Prostate gland (tissue), 2 donors: ENCODE data around the gene PHETA1. TPM values are rescaled to one million over a fixed set of nuclear protein-coding genes. Genes with fewer than 3 reads are reported as not detected.
A peak's percentile ranks its signal among the peaks of the same experiment; 100 is the strongest.

Source experiments
- DNase-seq: peaks from one replicate; pipeline ENCODE4 v3.0.0-alpha.2; 2019; ENCODE audit warnings: low spot score
- H3K27ac ChIP-seq, 2 donors: fragments of 200-600 bp; sonication (generic); 2 replicates each; pipeline ENCODE4 v1.5.1; 2017 to 2019
- H3K27me3 ChIP-seq: fragments of 200-600 bp; sonication (generic); replicated peaks from 2 replicates; pipeline ENCODE4 v1.5.1; 2019; ENCODE audit not compliant: insufficient read depth
- H3K36me3 ChIP-seq, 2 donors: fragments of 200-600 bp; sonication (generic); 1 replicate in 1 of 2; 2 replicates in 1 of 2; pipeline versions ENCODE4 v1.5.1 to v1.8.1; 2017 to 2019
- H3K4me1 ChIP-seq: fragments of 200-600 bp; sonication (generic); replicated peaks from 2 replicates; pipeline ENCODE4 v1.5.1; 2019
- H3K4me3 ChIP-seq, 2 donors: fragments of 200-600 bp; sonication (generic); 2 replicates each; pipeline ENCODE4 v1.5.1; 2017 to 2019
- H3K9me3 ChIP-seq: fragments of 200-600 bp; sonication (generic); 2 replicates; pipeline ENCODE4 v1.5.1; 2017
- CTCF ChIP-seq, 4 experiments: fragments of 200-600 bp in 2 of 4; fragments of 450-650 bp in 2 of 4; sonication (generic) in 2 of 4; IDR thresholded peaks; 1 replicate in 3 of 4; 2 replicates in 1 of 4; pipeline ENCODE4 v1.5.1; 2016 to 2019; ENCODE audit warnings: antibody characterized with exemption in 4 of 4, mild to moderate bottlenecking in 2 of 4, moderate library complexity in 2 of 4
- POLR2A ChIP-seq: fragments of 450-650 bp; IDR thresholded peaks from one replicate; pipeline ENCODE4 v1.6.1; 2016; ENCODE audit warnings: antibody characterized with exemption, mild to moderate bottlenecking
- POLR2AphosphoS5 ChIP-seq: sonication (generic); formaldehyde crosslinking; IDR thresholded peaks from one replicate; pipeline ENCODE4 v1.6.1; 2017; ENCODE audit warnings: antibody characterized with exemption
- WGBS: methylation state at CpG from one replicate; pipeline ENCODE4 v1.1.5; 2018; 5-methylcytosine and 5-hydroxymethylcytosine counted together
- intact Hi-C: fragments of 100-400 bp; cut with DNase I; formaldehyde crosslinking; loops from one replicate; pipeline ENCODE4 v1.14.2; 2022
- total RNA-seq, 2 donors: library from RNA; depleted of rRNA; stranded (reverse); fragments of >200 nt; gene quantifications; one replicate each; pipeline ENCODE4 v1.1.0, GENCODE V29; 2016

Gene PHETA1
- total RNA-seq, 2 donors from 2014 or later, result 11.5 to 29.9 TPM

GRCh38 chr12:111410431-111411184 is 41.7 kb upstream of the PHETA1 start:
- H3K4me1 ChIP-seq, result no peaks in the 10 kb centered on the region
- no peaks in the 10 kb centered on the region for H3K36me3 ChIP-seq
- 82% methylated on average over 12 of the region's 12 CpGs for WGBS
- no peak for TF ChIP-seq CTCF (IDR thresholded peaks at IDR 0.05)
- no peak for TF ChIP-seq POLR2A
- TF ChIP-seq POLR2AphosphoS5, result no peak
- H3K4me3 ChIP-seq, result no peak overlapping the region
- intact Hi-C loops, result no loop called here
- no peaks in the 10 kb centered on the region for H3K27me3 ChIP-seq
- no peaks in the 10 kb centered on the region for H3K9me3 ChIP-seq
- peak overlapping the region; percentile 31 to 54 for H3K27ac ChIP-seq
- DNase-seq, result no peak

- peaks cover 5% of the 10 kb centered on the region for H3K4me1 ChIP-seq
- no peaks in the 10 kb centered on the region for H3K9me3 ChIP-seq
- TF ChIP-seq POLR2AphosphoS5, result no peak
- TF ChIP-seq CTCF (IDR thresholded peaks at IDR 0.05), result no peak
- no peaks in the 10 kb centered on the region for H3K36me3 ChIP-seq
- H3K4me3 ChIP-seq, result no peak overlapping the region
- H3K27me3 ChIP-seq, result no peaks in the 10 kb centered on the region
- no peak for DNase-seq
- peak overlapping the region; percentile 31 to 54 for H3K27ac ChIP-seq
- WGBS, result 64% methylated on average over 14 of the region's 14 CpGs
- intact Hi-C loops, result loop anchor here (5.0 kb wide), 1 partner anchor 42 kb away; no protein-coding TSS in a partner anchor
Measured at GRCh38 chr12:111409780-111410430, 41.0 kb upstream of the PHETA1 start.

- Histone ChIP-seq H3K27me3 (no peaks in the 10 kb centered on the region), H3K36me3 (no peaks in the 10 kb centered on the region), H3K4me3 (no peak overlapping the region), H3K27ac (peak overlapping the region in 1 of 2 donors; percentile 54), H3K4me1 (peaks cover 5% of the 10 kb centered on the region), H3K9me3 (no peaks in the 10 kb centered on the region)
- TF ChIP-seq POLR2AphosphoS5, result no peak
- no peak for TF ChIP-seq POLR2A
- no peak for TF ChIP-seq CTCF (IDR thresholded peaks at IDR 0.05)
- DNase-seq, result no peak
- WGBS, result 53% methylated on average over 15 of the region's 15 CpGs
- intact Hi-C loops, result loop anchor here (5.0 kb wide), 1 partner anchor 43 kb away; no protein-coding TSS in a partner anchor
Measured at GRCh38 chr12:111409403-111409779, 40.5 kb upstream of the PHETA1 start.

- Histone ChIP-seq H3K36me3 (no peaks in the 10 kb centered on the region), H3K4me1 (peaks cover 5% of the 10 kb centered on the region), H3K4me3 (no peak overlapping the region), H3K27me3 (no peaks in the 10 kb centered on the region), H3K27ac (peak overlapping the region in 1 of 2 donors; percentile 54), H3K9me3 (no peaks in the 10 kb centered on the region)
- no peak for TF ChIP-seq CTCF (IDR thresholded peaks at IDR 0.05)
- no peak for DNase-seq
- 84% methylated on average over 4 of the region's 4 CpGs for WGBS
- intact Hi-C loops, result loop anchor here (5.0 kb wide), 1 partner anchor 43 kb away; no protein-coding TSS in a partner anchor
Measured at GRCh38 chr12:111408686-111409402, 39.9 kb upstream of the PHETA1 start.
